Right atrium auricular region (tissue), 2 donors: ENCODE data around the gene OR2A5. TPM values are rescaled to one million over a fixed set of nuclear protein-coding genes. Genes with fewer than 3 reads are reported as not detected.

Experiments
- DNase-seq: peaks from one replicate; pipeline ENCODE4 v3.0.0-alpha.2; 2019; ENCODE audit warnings: low spot score
- H3K27ac ChIP-seq, 2 donors: fragments of 200-600 bp; sonication (generic); 1 replicate in 1 of 2; 2 replicates in 1 of 2; pipeline ENCODE4 v1.5.1; 2016 to 2019
- H3K27me3 ChIP-seq, 2 donors: fragments of 200-600 bp; sonication (generic); one replicate each; pipeline versions ENCODE4 v1.5.1 to v1.6.0; 2017 to 2019
- H3K36me3 ChIP-seq: fragments of 200-600 bp; sonication (generic); one replicate; pipeline ENCODE4 v1.5.1; 2016
- H3K4me1 ChIP-seq, 2 donors: fragments of 200-600 bp; sonication (generic); one replicate each; pipeline versions ENCODE4 v1.5.1 to v1.6.0; 2017 to 2019
- H3K4me3 ChIP-seq, 2 donors: fragments of 200-600 bp; sonication (generic); 1 replicate in 1 of 2; 2 replicates in 1 of 2; pipeline ENCODE4 v1.5.1; 2017 to 2019; ENCODE audit warnings: mild to moderate bottlenecking in 1 of 2, moderate library complexity in 1 of 2
- H3K9me3 ChIP-seq, 2 donors: fragments of 200-600 bp; sonication (generic); one replicate each; pipeline ENCODE4 v1.5.1; 2019
- total RNA-seq, 2 donors: library from RNA; depleted of rRNA; stranded (reverse); fragments of >200 nt; gene quantifications; one replicate each; pipeline ENCODE4 v1.1.0, GENCODE V29; 2016
- TF ChIP-seq, protein P1 (sequence below), 2 donors: fragments of 200-600 bp; sonication (generic); IDR thresholded peaks; one replicate each; pipeline ENCODE4 v1.5.1; 2019; ENCODE audit warnings: antibody characterized with exemption in 2 of 2

OR2A5 gene, protein sequence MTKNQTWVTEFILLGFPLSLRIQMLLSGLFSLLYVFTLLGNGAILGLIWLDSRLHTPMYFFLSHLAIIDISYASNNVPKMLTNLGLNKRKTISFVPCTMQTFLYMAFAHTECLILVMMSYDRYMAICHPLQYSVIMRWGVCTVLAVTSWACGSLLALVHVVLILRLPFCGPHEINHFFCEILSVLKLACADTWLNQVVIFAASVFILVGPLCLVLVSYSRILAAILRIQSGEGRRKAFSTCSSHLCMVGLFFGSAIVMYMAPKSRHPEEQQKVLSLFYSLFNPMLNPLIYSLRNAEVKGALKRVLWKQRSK
- not detected for total RNA-seq

DNA sequence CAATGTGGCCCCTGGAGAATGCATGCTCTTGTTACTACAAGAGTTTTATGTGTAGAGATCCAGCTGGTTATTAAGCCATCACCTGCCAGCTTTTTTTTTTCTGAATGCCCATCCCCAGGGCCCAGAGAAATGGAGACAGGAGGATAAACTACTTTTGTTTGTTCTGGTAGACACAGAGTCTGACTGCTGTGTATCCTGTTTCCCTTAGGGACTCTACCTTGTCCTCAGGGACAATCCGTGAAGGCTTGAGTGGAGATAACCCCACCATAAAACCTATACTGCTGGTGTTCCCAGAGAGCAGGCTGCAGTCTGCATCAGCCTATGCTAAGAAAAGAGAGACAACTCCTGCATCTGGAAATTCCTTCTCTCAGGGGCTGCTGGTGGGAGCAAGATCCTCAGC lies at the start of gene OR2A5:
TSS of gene OR2A5 (plus strand) at position 301 of the 400 bp plus-strand sequence. CDS start 1,454 bp downstream, outside the sequence.
- Histone ChIP-seq H3K27ac (no peak within 1 kb of the TSS), H3K4me1 (no peaks in the 10 kb centered on the region), H3K9me3 (no peaks in the 10 kb centered on the region), H3K27me3 (no peaks in the 10 kb centered on the region), H3K36me3 (no peaks in the 10 kb centered on the region), H3K4me3 (no peak within 1 kb of the TSS)
- TF ChIP-seq, protein P1, sequence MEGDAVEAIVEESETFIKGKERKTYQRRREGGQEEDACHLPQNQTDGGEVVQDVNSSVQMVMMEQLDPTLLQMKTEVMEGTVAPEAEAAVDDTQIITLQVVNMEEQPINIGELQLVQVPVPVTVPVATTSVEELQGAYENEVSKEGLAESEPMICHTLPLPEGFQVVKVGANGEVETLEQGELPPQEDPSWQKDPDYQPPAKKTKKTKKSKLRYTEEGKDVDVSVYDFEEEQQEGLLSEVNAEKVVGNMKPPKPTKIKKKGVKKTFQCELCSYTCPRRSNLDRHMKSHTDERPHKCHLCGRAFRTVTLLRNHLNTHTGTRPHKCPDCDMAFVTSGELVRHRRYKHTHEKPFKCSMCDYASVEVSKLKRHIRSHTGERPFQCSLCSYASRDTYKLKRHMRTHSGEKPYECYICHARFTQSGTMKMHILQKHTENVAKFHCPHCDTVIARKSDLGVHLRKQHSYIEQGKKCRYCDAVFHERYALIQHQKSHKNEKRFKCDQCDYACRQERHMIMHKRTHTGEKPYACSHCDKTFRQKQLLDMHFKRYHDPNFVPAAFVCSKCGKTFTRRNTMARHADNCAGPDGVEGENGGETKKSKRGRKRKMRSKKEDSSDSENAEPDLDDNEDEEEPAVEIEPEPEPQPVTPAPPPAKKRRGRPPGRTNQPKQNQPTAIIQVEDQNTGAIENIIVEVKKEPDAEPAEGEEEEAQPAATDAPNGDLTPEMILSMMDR (IDR thresholded peaks at IDR 0.05), result no peak
- DNase-seq, result no peak

DNA sequence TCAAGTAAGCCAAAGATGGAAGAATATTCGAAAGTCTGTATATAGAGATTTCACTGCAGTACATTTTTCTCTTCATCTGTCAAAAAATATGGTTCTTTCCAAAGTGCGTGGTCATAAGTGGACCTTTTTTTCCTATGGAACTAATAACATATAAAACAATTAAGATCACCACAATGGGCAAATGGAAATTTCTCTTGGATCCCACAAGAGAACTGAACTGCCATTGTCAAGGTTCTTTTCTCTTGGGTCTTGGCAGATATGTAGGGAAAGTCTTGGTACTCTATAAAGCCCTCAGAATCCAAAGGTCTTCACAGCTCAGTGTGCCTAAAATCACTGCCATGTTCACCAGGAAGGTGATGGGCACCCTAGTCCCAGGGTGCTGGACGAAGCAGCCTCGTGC lies 48.7 kb upstream of the OR2A5 start, which contains the start of gene OR6B1:
TSS of gene OR6B1 (plus strand) at position 301 of the 400 bp plus-strand sequence. CDS start 3,677 bp downstream, outside the sequence.
- no peak within 1 kb of the TSS for H3K27ac ChIP-seq
- no peak for DNase-seq
- no peaks in the 10 kb centered on the region for H3K4me1 ChIP-seq
- no peak within 1 kb of the TSS for H3K4me3 ChIP-seq
- TF ChIP-seq, protein P1 (IDR thresholded peaks at IDR 0.05), result no peak
- no peaks in the 10 kb centered on the region for H3K36me3 ChIP-seq
- H3K27me3 ChIP-seq, result no peaks in the 10 kb centered on the region
- no peaks in the 10 kb centered on the region for H3K9me3 ChIP-seq

DNA sequence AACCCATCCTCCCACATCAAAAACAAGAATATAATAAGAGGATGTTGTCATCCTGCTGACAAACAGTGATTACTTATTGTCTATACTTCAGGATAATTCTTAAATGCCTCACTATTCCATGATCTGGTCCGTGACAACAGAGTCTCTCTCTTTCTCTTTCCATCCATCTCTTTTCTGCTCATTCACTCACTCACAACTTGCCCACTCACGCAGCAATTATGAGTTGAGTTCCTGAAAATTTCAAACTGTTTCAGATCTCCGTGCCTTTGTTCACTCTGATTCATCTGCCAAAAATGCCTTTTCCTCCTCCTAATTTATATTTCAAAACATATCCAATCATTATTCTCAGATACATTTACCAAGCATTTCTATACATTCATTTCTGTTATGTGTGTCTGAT lies 47.2 kb upstream of the OR2A5 start:
- Histone ChIP-seq H3K27ac (no peak overlapping the region), H3K36me3 (no peaks in the 10 kb centered on the region), H3K27me3 (no peaks in the 10 kb centered on the region), H3K9me3 (no peaks in the 10 kb centered on the region), H3K4me1 (no peaks in the 10 kb centered on the region), H3K4me3 (no peak overlapping the region)
- DNase-seq, result no peak
- TF ChIP-seq, protein P1 (IDR thresholded peaks at IDR 0.05), result no peak

DNA sequence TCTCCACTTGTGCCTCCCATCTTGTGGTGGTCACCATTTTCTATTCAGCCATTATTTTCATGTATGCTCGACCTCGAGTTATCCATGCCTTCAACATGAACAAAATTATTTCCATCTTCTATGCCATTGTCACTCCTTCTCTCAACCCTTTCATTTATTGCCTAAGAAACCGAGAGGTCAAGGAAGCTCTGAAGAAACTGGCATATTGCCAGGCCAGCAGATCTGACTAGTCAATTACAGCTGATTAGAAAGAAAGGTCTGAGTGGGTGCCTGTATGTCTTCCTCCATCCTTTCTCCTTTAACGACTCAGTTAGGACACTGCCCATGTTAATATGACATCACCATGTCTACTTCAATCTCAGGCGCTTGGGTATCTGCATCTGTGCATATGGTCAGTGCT lies 44.0 kb upstream of the OR2A5 start:
- Histone ChIP-seq H3K27ac (no peak overlapping the region), H3K9me3 (peaks cover 0 to 6% of the 10 kb centered on the region in 2 donors), H3K27me3 (no peaks in the 10 kb centered on the region), H3K4me1 (no peaks in the 10 kb centered on the region), H3K4me3 (no peak overlapping the region), H3K36me3 (no peaks in the 10 kb centered on the region)
- no peak for DNase-seq
- TF ChIP-seq, protein P1 (IDR thresholded peaks at IDR 0.05), result no peak

DNA sequence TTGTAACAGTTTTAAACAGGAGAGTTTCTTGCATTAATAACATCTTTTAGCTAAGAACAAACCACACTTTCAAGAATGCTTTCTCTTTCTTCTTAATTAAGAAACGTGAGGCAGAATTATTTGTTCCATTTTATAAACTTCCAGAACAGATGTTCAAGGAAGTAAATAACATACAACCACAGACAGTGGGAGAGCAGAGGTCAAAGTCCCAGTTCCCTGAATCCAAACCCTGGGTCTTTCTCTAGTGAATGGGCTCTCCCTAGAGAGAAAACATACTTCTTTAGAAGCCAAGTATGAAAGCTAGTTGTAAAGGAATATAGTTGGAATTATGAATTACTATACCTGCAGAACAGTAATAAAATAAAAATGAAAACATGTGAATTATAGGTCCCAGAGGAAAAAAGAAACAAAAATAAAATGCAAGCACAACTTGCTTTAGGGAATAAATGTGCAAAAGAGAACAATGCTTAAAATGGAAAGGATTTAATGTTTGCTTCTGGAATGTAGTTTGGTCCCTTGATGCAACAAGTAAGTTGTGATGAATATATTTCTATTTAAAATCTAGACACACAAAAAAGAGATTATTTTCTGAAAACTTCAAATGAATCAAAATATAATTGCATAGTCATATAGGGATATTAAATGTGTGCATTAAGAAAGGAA lies 42.6 kb upstream of the OR2A5 start:
- no peak for DNase-seq
- H3K9me3 ChIP-seq, result peaks cover 0 to 11% of the 10 kb centered on the region in 2 donors
- H3K4me3 ChIP-seq, result no peak overlapping the region
- TF ChIP-seq, protein P1 (IDR thresholded peaks at IDR 0.05), result no peak
- no peaks in the 10 kb centered on the region for H3K36me3 ChIP-seq
- no peak overlapping the region for H3K27ac ChIP-seq
- no peaks in the 10 kb centered on the region for H3K4me1 ChIP-seq
- no peaks in the 10 kb centered on the region for H3K27me3 ChIP-seq
